ENCODE measurements around the gene CNTNAP2. TPM values are rescaled to one million over a fixed set of nuclear protein-coding genes. Genes with fewer than 3 reads are reported as not detected.

CNTNAP2 gene
- polyA plus RNA-seq, 1 experiment: not detected

- TF ChIP-seq CTCF (IDR thresholded peaks at IDR 0.05; ENCODE audit: insufficient read depth, low read depth, low read length): no peak
- H3K36me3 ChIP-seq (ENCODE audit: control insufficient read depth, insufficient read depth, low read length): no peaks in the 10 kb centered on the region
- no peak overlapping the region for H3K4me3 ChIP-seq (ENCODE audit: low read depth, low read length)
- no peaks in the 10 kb centered on the region for H3K27me3 ChIP-seq (ENCODE audit: control insufficient read depth, insufficient read depth, low read length)
- DNase-seq (ENCODE audit: low read depth): no peak
- CTCF ChIA-PET: no interaction called here
- POLR2A ChIA-PET: no interaction called here
Observed at GRCh38 chr7:148124477-148124876, 2007.9 kb downstream of the CNTNAP2 start.

GRCh38 chr7:148127374-148127773, 2010.8 kb downstream of the CNTNAP2 start:
- DNase-seq (ENCODE audit: low read depth): no peak
- no peaks in the 10 kb centered on the region for H3K36me3 ChIP-seq (ENCODE audit: control insufficient read depth, insufficient read depth, low read length)
- no peaks in the 10 kb centered on the region for H3K27me3 ChIP-seq (ENCODE audit: control insufficient read depth, insufficient read depth, low read length)
- ChIA-PET POLR2A (no interaction called here), CTCF (no interaction called here)
- no peak overlapping the region for H3K4me3 ChIP-seq (ENCODE audit: low read depth, low read length)
- no peak for TF ChIP-seq CTCF (IDR thresholded peaks at IDR 0.05; ENCODE audit: insufficient read depth, low read depth, low read length)

- CTCF ChIA-PET: interaction anchor here (1.0 kb wide), 1 partner anchor 14 kb away, joined by 3 read pairs; no protein-coding TSS in a partner anchor
- POLR2A ChIA-PET: no interaction called here
- no peaks in the 10 kb centered on the region for H3K36me3 ChIP-seq (ENCODE audit: control insufficient read depth, insufficient read depth, low read length)
- no peak overlapping the region for H3K4me3 ChIP-seq (ENCODE audit: low read depth, low read length)
- no peaks in the 10 kb centered on the region for H3K27me3 ChIP-seq (ENCODE audit: control insufficient read depth, insufficient read depth, low read length)
- no peak for TF ChIP-seq CTCF (IDR thresholded peaks at IDR 0.05; ENCODE audit: insufficient read depth, low read depth, low read length)
- DNase-seq (ENCODE audit: low read depth): no peak
Observed at GRCh38 chr7:148129023-148129422, 2012.4 kb downstream of the CNTNAP2 start.

GRCh38 chr7:148135116-148135515, 2018.5 kb downstream of the CNTNAP2 start:
- ChIA-PET POLR2A (no interaction called here), CTCF (no interaction called here)
- TF ChIP-seq CTCF (IDR thresholded peaks at IDR 0.05; ENCODE audit: insufficient read depth, low read depth, low read length): no peak
- Histone ChIP-seq H3K4me3 (ENCODE audit: low read depth, low read length) (no peak overlapping the region), H3K27me3 (ENCODE audit: control insufficient read depth, insufficient read depth, low read length) (no peaks in the 10 kb centered on the region), H3K36me3 (ENCODE audit: control insufficient read depth, insufficient read depth, low read length) (no peaks in the 10 kb centered on the region)
- no peak for DNase-seq (ENCODE audit: low read depth)

- Histone ChIP-seq H3K27me3 (ENCODE audit: control insufficient read depth, insufficient read depth, low read length) (no peaks in the 10 kb centered on the region), H3K4me3 (ENCODE audit: low read depth, low read length) (no peak overlapping the region), H3K36me3 (ENCODE audit: control insufficient read depth, insufficient read depth, low read length) (no peaks in the 10 kb centered on the region)
- no peak for TF ChIP-seq CTCF (IDR thresholded peaks at IDR 0.05; ENCODE audit: insufficient read depth, low read depth, low read length)
- POLR2A ChIA-PET: no interaction called here
- no peak for DNase-seq (ENCODE audit: low read depth)
- CTCF ChIA-PET: interaction anchor here (0.6 kb wide), 1 partner anchor 16 kb away, joined by 3 read pairs; no protein-coding TSS in a partner anchor
Observed at GRCh38 chr7:148135997-148136396, 2019.4 kb downstream of the CNTNAP2 start.

Data from BJ (cell line).